Measurements from ENCODE around the gene PPP1R17.

DNA sequence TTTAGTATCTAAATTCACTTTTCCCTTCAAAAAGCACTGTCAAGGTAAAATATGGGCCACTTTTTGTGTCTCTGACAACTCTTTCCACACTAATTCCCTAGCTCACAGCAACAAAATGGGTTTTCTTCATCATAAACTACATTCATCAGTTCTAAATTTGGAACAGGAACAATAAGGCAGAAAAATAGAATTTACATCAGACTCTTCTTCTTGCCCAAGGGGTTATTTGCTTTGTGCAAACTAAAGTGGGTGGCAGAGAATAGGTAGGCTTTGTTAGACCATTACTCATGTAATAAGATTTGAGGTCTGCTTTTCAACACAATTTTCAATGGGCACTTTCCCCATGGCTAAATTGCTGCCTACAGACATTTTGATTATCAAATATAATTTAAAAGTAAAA lies 17.6 kb upstream of the PPP1R17 start:
- TF ChIP-seq ZNF704 (tag by site-specific recombination; IDR thresholded peaks at IDR 0.05) (no peak), SP2 (tag by site-specific recombination; IDR thresholded peaks at IDR 0.05) (no peak)

Measured in HEK293 (cell line).